Osteoblast (primary cell): ENCODE data around the gene ICE1. TPM values are rescaled to one million over a fixed set of nuclear protein-coding genes. Genes with fewer than 3 reads are reported as not detected.
"Not testable (repeated sequence)": the region's sequence is repeated elsewhere in the genome, so short reads cannot be mapped to it uniquely, and the experiment has no call there.

Experiments
- DNase-seq: peaks from one replicate; pipeline ENCODE4 v3.0.0; 2011; ENCODE audit warnings: low spot score, mixed read lengths; ENCODE audit not compliant: insufficient read length; ENCODE audit errors: missing footprints
- H2AFZ ChIP-seq: 2 replicates; pipeline ENCODE4 v1.6.0; 2011; ENCODE audit warnings: mild to moderate bottlenecking, low read length
- H3K27ac ChIP-seq: 2 replicates; pipeline ENCODE4 v1.5.1; 2011; ENCODE audit warnings: mild to moderate bottlenecking, low read depth, low read length, moderate library complexity
- H3K27me3 ChIP-seq: 2 replicates; pipeline ENCODE4 v1.6.0; 2012; ENCODE audit warnings: mild to moderate bottlenecking, control low read depth, inconsistent platforms, low read length, moderate library complexity; ENCODE audit not compliant: insufficient read depth
- H3K36me3 ChIP-seq: 2 replicates; pipeline ENCODE4 v1.5.1; 2011; ENCODE audit warnings: mild to moderate bottlenecking, low read length, control low read depth, moderate library complexity; ENCODE audit not compliant: insufficient read depth
- H3K4me1 ChIP-seq: 2 replicates; pipeline ENCODE4 v1.5.1; 2011; ENCODE audit warnings: mild to moderate bottlenecking, low read length, control low read depth, moderate library complexity; ENCODE audit not compliant: insufficient read depth
- H3K4me2 ChIP-seq: 2 replicates; pipeline ENCODE4 v1.6.0; 2011; ENCODE audit warnings: mild to moderate bottlenecking, low read length; ENCODE audit not compliant: insufficient read depth
- H3K4me3 ChIP-seq: fragments of 200-600 bp; sonication (generic); 3 replicates; pipeline ENCODE4 v1.5.1; 2012; ENCODE audit warnings: mild to moderate bottlenecking, low read length, inconsistent platforms; ENCODE audit not compliant: insufficient read depth
- H3K79me2 ChIP-seq: 2 replicates; pipeline ENCODE4 v1.6.0; 2012; ENCODE audit warnings: mild to moderate bottlenecking, low read length, control low read depth, inconsistent platforms; ENCODE audit not compliant: insufficient read depth
- H3K9me3 ChIP-seq: 2 replicates; pipeline ENCODE4 v1.5.1; 2011; ENCODE audit warnings: low read depth, low read length, control low read depth
- H4K20me1 ChIP-seq: 2 replicates; pipeline ENCODE4 v1.6.0; 2012; ENCODE audit warnings: mild to moderate bottlenecking, low read length, control low read depth; ENCODE audit not compliant: insufficient read depth
- CTCF ChIP-seq: IDR thresholded peaks from 2 replicates; pipeline ENCODE4 v1.5.1; 2011; ENCODE audit warnings: mild to moderate bottlenecking, low read depth, low read length, moderate library complexity; ENCODE audit errors: extremely low read depth
- total RNA-seq: library from RNA; depleted of rRNA; stranded (reverse); fragments of >200 nt; gene quantifications from 2 replicates; pipeline ENCODE4 v1.2.3, GENCODE V29; 2012

ICE1 gene
- total RNA-seq, 1 donor, result 34.0 TPM

GRCh38 chr5:5487585-5488360 lies 65.3 kb downstream of the ICE1 start:
- Histone ChIP-seq H3K4me3 (no peak overlapping the region), H3K27me3 (no peaks in the 10 kb centered on the region), H3K79me2 (no peaks in the 10 kb centered on the region), H3K27ac (no peak overlapping the region), H3K4me2 (no peak overlapping the region), H3K9me3 (no peaks in the 10 kb centered on the region), H2AFZ (no peak overlapping the region), H4K20me1 (no peaks in the 10 kb centered on the region), H3K4me1 (no peaks in the 10 kb centered on the region), H3K36me3 (peaks cover 6% of the 10 kb centered on the region)
- no peak for DNase-seq
- no peak for TF ChIP-seq CTCF

- no peak for TF ChIP-seq CTCF
- H3K4me3 ChIP-seq, result no peak overlapping the region
Measured at GRCh38 chr5:5490774-5491347, 68.4 kb downstream of the ICE1 start.

GRCh38 chr5:5492087-5492933 lies 69.8 kb downstream of the ICE1 start:
- Histone ChIP-seq H3K4me1 (no peaks in the 10 kb centered on the region), H3K27ac (no peak overlapping the region), H3K27me3 (peaks cover 9% of the 10 kb centered on the region), H3K9me3 (no peaks in the 10 kb centered on the region), H3K4me3 (no peak overlapping the region), H3K4me2 (peak overlapping the region; percentile 59), H2AFZ (no peak overlapping the region), H4K20me1 (no peaks in the 10 kb centered on the region), H3K79me2 (no peaks in the 10 kb centered on the region), H3K36me3 (peaks cover under 1% of the 10 kb centered on the region)
- peak; percentile 91 for DNase-seq
- peak; percentile 82 for TF ChIP-seq CTCF

More at GRCh38 chr5:5490774-5491347, 68.4 kb downstream of the ICE1 start:
- Histone ChIP-seq H4K20me1 (no peaks in the 10 kb centered on the region), H3K9me3 (no peaks in the 10 kb centered on the region), H2AFZ (no peak overlapping the region), H3K36me3 (peaks cover 6% of the 10 kb centered on the region), H3K4me1 (no peaks in the 10 kb centered on the region), H3K27ac (no peak overlapping the region), H3K27me3 (peaks cover 9% of the 10 kb centered on the region), H3K4me2 (no peak overlapping the region), H3K79me2 (no peaks in the 10 kb centered on the region)
- no peak for DNase-seq

GRCh38 chr5:5492934-5493271 lies 70.4 kb downstream of the ICE1 start:
- H3K36me3 ChIP-seq, H3K9me3 ChIP-seq, H2AFZ ChIP-seq, H4K20me1 ChIP-seq, H3K4me2 ChIP-seq, H3K4me3 ChIP-seq, H3K4me1 ChIP-seq, DNase-seq, H3K27ac ChIP-seq, H3K79me2 ChIP-seq: not testable (repeated sequence)
- peaks cover 11% of the 10 kb centered on the region for H3K27me3 ChIP-seq
